Endothelial cell of umbilical vein (primary cell): ENCODE data around the gene DAGLB. TPM values are rescaled to one million over a fixed set of nuclear protein-coding genes. Genes with fewer than 3 reads are reported as not detected.

Experiments used
- BruUV-seq: library from RNA; stranded (reverse); fragments of 400-500 nt; replicated peaks from 2 replicates; lab custom pipeline; 2021; lab: Mats Ljungman, UMichigan
- CTCF ChIA-PET: fragments of 300-600, 350-600 bp; sonication (Branson Sonifier 250); formaldehyde crosslinking; loops from one replicate; lab custom pipeline; 2021; ENCODE audit warnings: antibody characterized with exemption, inconsistent platforms; lab: Charles Lee
- POLR2A ChIA-PET: fragments of 300-600, 350-600 bp; sonication (Branson Sonifier 250); formaldehyde crosslinking; loops from one replicate; lab custom pipeline; 2021; ENCODE audit warnings: antibody characterized with exemption, inconsistent platforms; lab: Charles Lee
- DNase-seq: peaks from one replicate; pipeline ENCODE4 v3.0.0-alpha.2; 2011; ENCODE audit warnings: low read depth, low spot score
- FAIRE-seq: peaks from 2 replicates; lab custom pipeline; 2011; peaks lifted over from hg19 to GRCh38; lab: Jason Lieb, UNC
- H2AFZ ChIP-seq: 2 replicates; pipeline ENCODE4 v1.6.0; 2012; ENCODE audit warnings: low read depth, low read length, control low read depth, inconsistent platforms
- H3K27ac ChIP-seq: 2 replicates; pipeline ENCODE4 v1.5.1; 2011; ENCODE audit warnings: low read depth, mild to moderate bottlenecking, control low read depth, low read length, moderate library complexity; ENCODE audit not compliant: insufficient read depth
- H3K27me3 ChIP-seq, 2 experiments: 2 replicates each; pipeline versions ENCODE4 v1.6.0 to v1.6.1; 2011; ENCODE audit warnings: low read length in 2 of 2, mixed read lengths in 1 of 2; ENCODE audit not compliant: control insufficient read depth in 2 of 2, insufficient read depth in 2 of 2
- H3K36me3 ChIP-seq, 2 experiments: 2 replicates in 1 of 2; 3 replicates in 1 of 2; pipeline ENCODE4 v1.5.1; 2011; ENCODE audit warnings: low read length in 2 of 2, mild to moderate bottlenecking in 1 of 2, moderate library complexity in 1 of 2; ENCODE audit not compliant: control insufficient read depth in 2 of 2, insufficient read depth in 2 of 2; ENCODE audit errors: extremely low read depth in 1 of 2
- H3K4me1 ChIP-seq: 3 replicates; pipeline ENCODE4 v1.5.1; 2011; ENCODE audit warnings: mild to moderate bottlenecking, low read length; ENCODE audit not compliant: control insufficient read depth, insufficient read depth; ENCODE audit errors: extremely low read depth
- H3K4me2 ChIP-seq: 2 replicates; pipeline ENCODE4 v1.6.1; 2011; ENCODE audit warnings: low read length, control low read depth, mixed read lengths; ENCODE audit not compliant: insufficient read depth
- H3K4me3 ChIP-seq, 3 experiments: fragments of 200-600 bp in 1 of 3; sonication (generic), shearing (Covaris generic) in 1 of 3; replicated peaks in 1 of 3; 2 replicates each; pipeline ENCODE4 v1.5.1; 2011 to 2016; ENCODE audit warnings: control low read depth in 3 of 3, low read length in 3 of 3, mild to moderate bottlenecking in 2 of 3, inconsistent platforms in 1 of 3, low read depth in 1 of 3, moderate library complexity in 1 of 3; ENCODE audit not compliant: insufficient read depth in 1 of 3
- H3K79me2 ChIP-seq: 2 replicates; pipeline ENCODE4 v1.6.0; 2012; ENCODE audit warnings: low read length, inconsistent platforms; ENCODE audit not compliant: control insufficient read depth, insufficient read depth
- H3K9ac ChIP-seq: replicated peaks from 2 replicates; pipeline ENCODE3; 2011; ENCODE audit warnings: low read length, control low read depth; ENCODE audit not compliant: insufficient read depth; ENCODE audit errors: extremely low read depth
- H3K9me1 ChIP-seq: replicated peaks from 3 replicates; pipeline ENCODE4 v1.6.0; 2011; ENCODE audit warnings: mild to moderate bottlenecking, low read length; ENCODE audit not compliant: control insufficient read depth, insufficient read depth; ENCODE audit errors: extremely low read depth
- H3K9me3 ChIP-seq: replicated peaks from 2 replicates; pipeline ENCODE4 v1.5.1; 2012; ENCODE audit warnings: low read length, inconsistent platforms; ENCODE audit not compliant: control insufficient read depth, insufficient read depth
- H4K20me1 ChIP-seq: replicated peaks from 2 replicates; pipeline ENCODE3; 2011; ENCODE audit warnings: mild to moderate bottlenecking, low read length; ENCODE audit not compliant: control insufficient read depth, insufficient read depth; ENCODE audit errors: extremely low read depth
- EZH2 ChIP-seq: IDR thresholded peaks from 2 replicates; pipeline ENCODE4 v1.6.1; 2012; ENCODE audit warnings: borderline replicate concordance, low read depth, mild to moderate bottlenecking, moderate library complexity, low read length, inconsistent platforms; ENCODE audit not compliant: severe bottlenecking
- FOS ChIP-seq: IDR thresholded peaks from 2 replicates; pipeline ENCODE4 v1.6.1; 2011; ENCODE audit warnings: mild to moderate bottlenecking, low read length, moderate library complexity, borderline replicate concordance; ENCODE audit not compliant: insufficient read depth
- GATA2 ChIP-seq: IDR thresholded peaks from 2 replicates; pipeline ENCODE4 v1.7.0; 2011; ENCODE audit warnings: low read depth, mild to moderate bottlenecking, moderate library complexity, mixed read lengths, low read length; ENCODE audit not compliant: insufficient read length, insufficient read depth
- JUN ChIP-seq: IDR thresholded peaks from 2 replicates; pipeline ENCODE4 v1.6.1; 2011; ENCODE audit warnings: borderline replicate concordance, low read depth; ENCODE audit not compliant: insufficient read length, insufficient read depth
- MYC ChIP-seq: IDR thresholded peaks from one replicate; pipeline ENCODE4 v1.6.1; 2011; ENCODE audit warnings: mild to moderate bottlenecking, low read depth, low read length
- POLR2A ChIP-seq: IDR thresholded peaks from 2 replicates; pipeline ENCODE4 v1.6.1; 2012; ENCODE audit warnings: low read depth, mild to moderate bottlenecking, control low read depth, low read length
- POLR2AphosphoS5 ChIP-seq: IDR thresholded peaks from 2 replicates; pipeline ENCODE4 v1.6.1; 2012; ENCODE audit warnings: low read depth, mild to moderate bottlenecking, control low read depth, low read length, moderate library complexity; ENCODE audit not compliant: insufficient read depth
- dilution Hi-C: fragments of 300-500 bp; cut with MboI; formaldehyde crosslinking; loops from one replicate; pipeline ENCODE4 v1.15.0; 2019; ENCODE audit warnings: low sequenced_read_pairs; ENCODE audit not compliant: extremely low pct_ligation_motif_present
- intact Hi-C: fragments of 100-400 bp; cut with micrococcal nuclease; formaldehyde crosslinking; loops from one replicate; pipeline ENCODE4 v1.10.0; 2022
- polyA plus RNA-seq, 4 experiments: library from polyadenylated mRNA; depleted of rRNA in 3 of 4; stranded (reverse) in 3 of 4; unstranded in 1 of 4; fragments of >200 nt; gene quantifications; 2 replicates each; pipeline versions ENCODE4 v1.2.1 to v1.2.3, GENCODE V29; 2011 to 2012; ENCODE audit warnings: missing spikeins in 1 of 4
- total RNA-seq: library from RNA; stranded (reverse); gene quantifications from 2 replicates; pipeline ENCODE4 v1.2.3, GENCODE V29; 2021
- TF ChIP-seq, protein P1 (sequence below), 2 donors: IDR thresholded peaks; 1 replicate in 1 of 2; 2 replicates in 1 of 2; pipeline ENCODE4 v1.5.1; 2011; ENCODE audit warnings: low read length in 2 of 2, mild to moderate bottlenecking in 2 of 2, moderate library complexity in 2 of 2, control low read depth in 1 of 2, inconsistent platforms in 1 of 2, low read depth in 1 of 2; ENCODE audit not compliant: insufficient read depth in 1 of 2; ENCODE audit errors: extremely low read depth in 1 of 2
- TF ChIP-seq, protein P2 (sequence below): IDR thresholded peaks from 2 replicates; pipeline ENCODE4 v1.6.1; 2011; ENCODE audit not compliant: insufficient read depth, insufficient read length

The DAGLB gene
- total and polyA plus RNA-seq, 2 donors (not counting 3 experiments of a cell fraction or from before 2014, with no cell fraction given), result 28.2 to 48.2 TPM

DNA sequence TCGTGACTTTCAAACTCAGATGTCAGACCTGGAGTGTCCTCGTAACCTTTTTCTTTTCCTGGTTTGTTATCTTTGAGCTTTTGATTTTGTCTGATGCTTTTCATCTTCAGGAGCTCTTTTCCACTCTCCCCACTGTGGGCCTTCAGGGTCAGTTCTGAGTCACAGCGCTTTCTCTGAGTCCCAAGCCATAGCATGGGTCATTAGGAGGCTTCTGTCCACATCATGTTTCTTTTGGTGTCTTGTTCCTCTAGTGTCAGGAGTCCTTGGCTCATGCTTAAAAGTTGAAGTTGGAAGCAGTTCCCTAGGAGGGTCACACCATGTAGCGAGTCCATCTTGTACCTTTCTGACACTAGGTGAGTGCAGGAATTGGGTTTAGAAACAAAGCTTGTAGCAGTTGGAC, 40.3 kb downstream of the DAGLB start:
- H3K4me1 ChIP-seq, result no peaks in the 10 kb centered on the region
- ChIA-PET CTCF (no interaction called here), POLR2A (no interaction called here)
- H4K20me1 ChIP-seq, result no peaks in the 10 kb centered on the region
- no peaks in the 10 kb centered on the region for H3K9me1 ChIP-seq
- H3K9ac ChIP-seq, result no peak overlapping the region
- H3K4me3 ChIP-seq, result no peak overlapping the region
- no peak overlapping the region for H2AFZ ChIP-seq
- no TSS peak for BruUV-seq
- FAIRE-seq (no peak), DNase-seq (no peak)
- H3K4me2 ChIP-seq, result no peak overlapping the region
- dilution Hi-C loops (no loop called here), intact Hi-C loops (no loop called here)
- peaks cover 14% of the 10 kb centered on the region for H3K79me2 ChIP-seq
- peaks cover 34 to 45% of the 10 kb centered on the region in 2 experiments for H3K36me3 ChIP-seq
- H3K27me3 ChIP-seq, result no peaks in the 10 kb centered on the region
- TF ChIP-seq POLR2AphosphoS5 (no peak), MYC (no peak), POLR2A (no peak), JUN (no peak), EZH2 (no peak), GATA2 (no peak), FOS (no peak)
- TF ChIP-seq, protein P1, sequence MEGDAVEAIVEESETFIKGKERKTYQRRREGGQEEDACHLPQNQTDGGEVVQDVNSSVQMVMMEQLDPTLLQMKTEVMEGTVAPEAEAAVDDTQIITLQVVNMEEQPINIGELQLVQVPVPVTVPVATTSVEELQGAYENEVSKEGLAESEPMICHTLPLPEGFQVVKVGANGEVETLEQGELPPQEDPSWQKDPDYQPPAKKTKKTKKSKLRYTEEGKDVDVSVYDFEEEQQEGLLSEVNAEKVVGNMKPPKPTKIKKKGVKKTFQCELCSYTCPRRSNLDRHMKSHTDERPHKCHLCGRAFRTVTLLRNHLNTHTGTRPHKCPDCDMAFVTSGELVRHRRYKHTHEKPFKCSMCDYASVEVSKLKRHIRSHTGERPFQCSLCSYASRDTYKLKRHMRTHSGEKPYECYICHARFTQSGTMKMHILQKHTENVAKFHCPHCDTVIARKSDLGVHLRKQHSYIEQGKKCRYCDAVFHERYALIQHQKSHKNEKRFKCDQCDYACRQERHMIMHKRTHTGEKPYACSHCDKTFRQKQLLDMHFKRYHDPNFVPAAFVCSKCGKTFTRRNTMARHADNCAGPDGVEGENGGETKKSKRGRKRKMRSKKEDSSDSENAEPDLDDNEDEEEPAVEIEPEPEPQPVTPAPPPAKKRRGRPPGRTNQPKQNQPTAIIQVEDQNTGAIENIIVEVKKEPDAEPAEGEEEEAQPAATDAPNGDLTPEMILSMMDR (IDR thresholded peaks at IDR 0.05; ENCODE audit: extremely low read depth in 1 of 2, insufficient read depth in 1 of 2, low read depth in 1 of 2, low read length in 2 of 2), result no peak
- TF ChIP-seq, protein P2, sequence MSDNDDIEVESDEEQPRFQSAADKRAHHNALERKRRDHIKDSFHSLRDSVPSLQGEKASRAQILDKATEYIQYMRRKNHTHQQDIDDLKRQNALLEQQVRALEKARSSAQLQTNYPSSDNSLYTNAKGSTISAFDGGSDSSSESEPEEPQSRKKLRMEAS, result no peak
- no peaks in the 10 kb centered on the region for H3K9me3 ChIP-seq
- H3K27ac ChIP-seq, result no peak overlapping the region
